H1 (cell line): ENCODE measurements around the gene KARS1. TPM values are rescaled to one million over a fixed set of nuclear protein-coding genes. Genes with fewer than 3 reads are reported as not detected.

ENCODE experiments used
- CTCF ChIA-PET: fragments of 300-600 bp; sonication (Branson Sonifier 250); formaldehyde crosslinking; loops from one replicate; lab custom pipeline; 2021; ENCODE audit not compliant: partially characterized antibody; lab: Charles Lee
- POLR2A ChIA-PET: fragments of 300-600 bp; sonication (Branson Sonifier 250); formaldehyde crosslinking; loops from one replicate; lab custom pipeline; 2021; ENCODE audit warnings: inconsistent platforms; ENCODE audit not compliant: partially characterized antibody; lab: Charles Lee
- DNase-seq, 2 experiments: peaks; one replicate each; pipeline versions ENCODE4 v3.0.0 to v3.0.0-alpha.2; 2010 to 2022; ENCODE audit warnings: low spot score in 2 of 2, low read depth in 1 of 2, mixed read lengths in 1 of 2
- FAIRE-seq: peaks from 2 replicates; lab custom pipeline; 2011; peaks lifted over from hg19 to GRCh38; lab: Jason Lieb, UNC
- H2AFZ ChIP-seq: 2 replicates; pipeline ENCODE4 v1.8.1; 2012; ENCODE audit warnings: low read length, inconsistent platforms
- H2AK5ac ChIP-seq: 2 replicates; pipeline ENCODE4 v1.6.1; 2013; ENCODE audit warnings: low read depth, low read length
- H2BK120ac ChIP-seq: replicated peaks from 2 replicates; pipeline ENCODE3; 2013; ENCODE audit warnings: low read depth, low read length, inconsistent platforms
- H2BK12ac ChIP-seq: 2 replicates; pipeline ENCODE4 v1.6.1; 2013; ENCODE audit warnings: low read depth, low read length
- H2BK15ac ChIP-seq: 2 replicates; pipeline ENCODE4 v1.6.1; 2013; ENCODE audit warnings: low read length
- H2BK20ac ChIP-seq: 2 replicates; pipeline ENCODE4 v1.6.1; 2013; ENCODE audit warnings: low read length
- H2BK5ac ChIP-seq: 2 replicates; pipeline ENCODE4 v1.6.1; 2013; ENCODE audit warnings: low read depth, low read length
- H3K14ac ChIP-seq: 2 replicates; pipeline ENCODE4 v1.6.1; 2013; ENCODE audit warnings: inconsistent platforms; ENCODE audit not compliant: insufficient read length
- H3K18ac ChIP-seq: 2 replicates; pipeline ENCODE4 v1.6.1; 2013; ENCODE audit warnings: low read length; ENCODE audit errors: extremely low read depth
- H3K23ac ChIP-seq: 2 replicates; pipeline ENCODE4 v1.6.1; 2013; ENCODE audit warnings: inconsistent platforms; ENCODE audit not compliant: insufficient read length
- H3K23me2 ChIP-seq: 2 replicates; pipeline ENCODE4 v1.6.1; 2013; ENCODE audit warnings: low read depth, low read length
- H3K27ac ChIP-seq: 2 replicates; pipeline ENCODE4 v1.6.1; 2011; ENCODE audit warnings: low read depth, low read length, inconsistent platforms
- H3K27me3 ChIP-seq, 4 experiments: replicated peaks in 1 of 4; 1 replicate in 1 of 4; 2 replicates in 3 of 4; pipeline versions ENCODE4 v1.6.1 to v1.8.1; 2011 to 2013; ENCODE audit warnings: low read length in 3 of 4, mild to moderate bottlenecking in 3 of 4, inconsistent platforms in 2 of 4, mixed read lengths in 2 of 4, moderate library complexity in 1 of 4; ENCODE audit not compliant: control insufficient read depth in 3 of 4, insufficient read depth in 3 of 4; ENCODE audit errors: extremely low read depth in 1 of 4
- H3K36me3 ChIP-seq, 4 experiments: 2 replicates each; pipeline versions ENCODE4 v1.6.1 to v1.8.1; 2011 to 2013; ENCODE audit warnings: mild to moderate bottlenecking in 4 of 4, low read length in 3 of 4, moderate library complexity in 2 of 4, control low read depth in 1 of 4, inconsistent platforms in 1 of 4; ENCODE audit not compliant: insufficient read depth in 4 of 4, control insufficient read depth in 2 of 4
- H3K4ac ChIP-seq: replicated peaks from 2 replicates; pipeline ENCODE3; 2013; ENCODE audit warnings: low read length, low read depth, mixed read lengths, inconsistent platforms; ENCODE audit not compliant: insufficient read length
- H3K4me1 ChIP-seq, 4 experiments: replicated peaks in 1 of 4; 1 replicate in 1 of 4; 2 replicates in 3 of 4; pipeline versions ENCODE4 v1.6.1 to v1.8.1; 2011 to 2013; ENCODE audit warnings: low read length in 3 of 4, inconsistent platforms in 2 of 4, mixed read lengths in 1 of 4; ENCODE audit not compliant: insufficient read depth in 4 of 4, control insufficient read depth in 3 of 4
- H3K4me2 ChIP-seq, 2 experiments: 2 replicates each; pipeline versions ENCODE4 v1.6.1 to v1.8.1; 2011 to 2013; ENCODE audit warnings: low read depth in 2 of 2, low read length in 2 of 2, control low read depth in 1 of 2, inconsistent platforms in 1 of 2, mild to moderate bottlenecking in 1 of 2; ENCODE audit not compliant: insufficient read depth in 1 of 2
- H3K4me3 ChIP-seq, 4 experiments: fragments of 200-600, 300-600 bp in 1 of 4; sonication (generic), shearing (Covaris generic), sonication (Bioruptor Twin) in 1 of 4; 2 replicates each; pipeline versions ENCODE4 v1.5.1 to v1.8.1; 2011 to 2016; ENCODE audit warnings: low read length in 4 of 4, low read depth in 3 of 4, control low read depth in 2 of 4, inconsistent platforms in 2 of 4, mild to moderate bottlenecking in 2 of 4, mixed read lengths in 1 of 4, moderate library complexity in 1 of 4; ENCODE audit not compliant: insufficient read depth in 2 of 4; ENCODE audit errors: extremely low read depth in 1 of 4
- H3K56ac ChIP-seq: replicated peaks from 2 replicates; pipeline ENCODE3; 2013; ENCODE audit warnings: low read depth, mild to moderate bottlenecking, mixed read lengths, low read length, inconsistent platforms; ENCODE audit not compliant: insufficient read length
- H3K79me1 ChIP-seq: 2 replicates; pipeline ENCODE4 v1.6.1; 2013; ENCODE audit warnings: low read depth, low read length, control low read depth
- H3K79me2 ChIP-seq, 2 experiments: 2 replicates each; pipeline versions ENCODE4 v1.6.1 to v1.8.1; 2012 to 2013; ENCODE audit warnings: low read length in 2 of 2, mild to moderate bottlenecking in 2 of 2, inconsistent platforms in 1 of 2; ENCODE audit not compliant: insufficient read depth in 2 of 2, control insufficient read depth in 1 of 2
- H3K9ac ChIP-seq, 4 experiments: replicated peaks in 1 of 4; 1 replicate in 1 of 4; 2 replicates in 3 of 4; pipeline versions ENCODE4 v1.6.1 to v1.8.1; 2011 to 2013; ENCODE audit warnings: low read depth in 3 of 4, low read length in 3 of 4, control low read depth in 2 of 4, mild to moderate bottlenecking in 2 of 4, moderate library complexity in 2 of 4, inconsistent platforms in 1 of 4; ENCODE audit errors: extremely low read depth in 1 of 4
- H3K9me3 ChIP-seq, 2 experiments: 2 replicates each; pipeline versions ENCODE4 v1.6.1 to v1.8.1; 2012 to 2013; ENCODE audit warnings: mild to moderate bottlenecking in 2 of 2, moderate library complexity in 2 of 2, control low read depth in 1 of 2, inconsistent platforms in 1 of 2, low read depth in 1 of 2, low read length in 1 of 2, mixed read lengths in 1 of 2; ENCODE audit not compliant: insufficient read depth in 2 of 2
- H4K20me1 ChIP-seq, 2 experiments: replicated peaks in 1 of 2; 2 replicates each; pipeline versions ENCODE3 to v1.8.1; 2011 to 2013; ENCODE audit warnings: inconsistent platforms in 2 of 2, low read length in 2 of 2, mild to moderate bottlenecking in 1 of 2; ENCODE audit not compliant: insufficient read depth in 2 of 2, control insufficient read depth in 1 of 2
- H4K5ac ChIP-seq: 2 replicates; pipeline ENCODE4 v1.6.1; 2013; ENCODE audit warnings: low read length, low read depth, mixed read lengths, inconsistent platforms; ENCODE audit not compliant: insufficient read length
- H4K8ac ChIP-seq: 2 replicates; pipeline ENCODE4 v1.8.0; 2013; ENCODE audit warnings: mild to moderate bottlenecking, moderate library complexity, low read length, inconsistent platforms; ENCODE audit not compliant: insufficient read depth; ENCODE audit errors: extremely low read depth
- H4K91ac ChIP-seq: replicated peaks from 2 replicates; pipeline ENCODE3; 2013; ENCODE audit warnings: low read length, mixed read lengths, inconsistent platforms; ENCODE audit not compliant: insufficient read length
- ATF3 ChIP-seq: IDR thresholded peaks from 2 replicates; pipeline ENCODE4 v1.6.1; 2011; ENCODE audit warnings: low read depth, mild to moderate bottlenecking, low read length; ENCODE audit not compliant: insufficient read depth
- E2F6 ChIP-seq: IDR thresholded peaks from 2 replicates; pipeline ENCODE4 v1.6.1; 2012; ENCODE audit warnings: inconsistent platforms
- KDM1A ChIP-seq: fragments of 200-600, 300-600 bp; sonication (generic); IDR thresholded peaks from 2 replicates; pipeline ENCODE4 v1.7.1; 2016; ENCODE audit warnings: mild to moderate bottlenecking, low read length, borderline replicate concordance
- RAD21 ChIP-seq, 2 experiments: IDR thresholded peaks in 1 of 2; conservative IDR thresholded peaks in 1 of 2; 2 replicates each; pipeline ENCODE4 v1.6.1; 2011; ENCODE audit warnings: low read depth in 2 of 2, low read length in 2 of 2, improper control_type of control experiment in 1 of 2, inconsistent platforms in 1 of 2, mild to moderate bottlenecking in 1 of 2, moderate library complexity in 1 of 2
- RXRA ChIP-seq: IDR thresholded peaks from 2 replicates; pipeline ENCODE4 v1.6.1; 2011; ENCODE audit warnings: low read depth, mild to moderate bottlenecking, low read length, moderate library complexity; ENCODE audit not compliant: insufficient read depth
- SIRT6 ChIP-seq: IDR thresholded peaks from one replicate; pipeline ENCODE4 v1.7.1; 2012; ENCODE audit warnings: low read length, inconsistent platforms
- SIX5 ChIP-seq: IDR thresholded peaks from 2 replicates; pipeline ENCODE4 v1.6.1; 2011; ENCODE audit warnings: mild to moderate bottlenecking, low read depth, low read length
- polyA plus RNA-seq, 7 experiments: library from polyadenylated mRNA; depleted of rRNA in 3 of 7; stranded (reverse) in 5 of 7; unstranded in 2 of 7; fragments of >200 nt in 5 of 7; fragments of 200-250 nt in 2 of 7; gene quantifications; 1 replicate in 5 of 7; 2 replicates in 1 of 7; 4 replicates in 1 of 7; pipeline versions ENCODE4 v1.2.1 to v1.2.3, GENCODE V29; 2011 to 2013; ENCODE audit warnings: missing spikeins in 2 of 7, mixed read lengths in 2 of 7
- total RNA-seq: library from RNA; stranded (reverse); fragmentation: NEBNext Ultra II Directional; extraction: Animal tissue kit (Norgen Biotek cat#: 25700); gene quantifications from 2 replicates; pipeline ENCODE4 v1.2.1, GENCODE V29; 2021

Gene KARS1
- total and polyA plus RNA-seq, 2 of the 8 experiments (the other 6 are each of a cell fraction or from before 2014, with no cell fraction given) = 97.5 to 221 TPM

GRCh38 chr16:75687361-75687760 is 39.9 kb upstream of the KARS1 start:
- Histone ChIP-seq H3K56ac (no peak overlapping the region), H3K4me2 (no peak overlapping the region), H2AFZ (no peak overlapping the region), H3K27me3 (no peaks in the 10 kb centered on the region), H2BK120ac (no peak overlapping the region), H3K79me2 (no peaks in the 10 kb centered on the region), H2BK5ac (no peak overlapping the region), H4K91ac (no peak overlapping the region), H3K36me3 (no peaks in the 10 kb centered on the region), H3K4me3 (no peak overlapping the region), H3K9ac (no peak overlapping the region), H3K27ac (no peak overlapping the region), H4K20me1 (no peaks in the 10 kb centered on the region), H2AK5ac (no peak overlapping the region), H4K5ac (no peak overlapping the region), H3K14ac (no peak overlapping the region), H2BK12ac (no peak overlapping the region), H4K8ac (no peak overlapping the region), H2BK20ac (no peak overlapping the region), H3K4ac (no peak overlapping the region), H3K79me1 (no peaks in the 10 kb centered on the region), H3K4me1 (no peaks in the 10 kb centered on the region), H3K9me3 (peaks cover 32 to 39% of the 10 kb centered on the region in 2 experiments), H3K18ac (no peak overlapping the region), H3K23ac (no peak overlapping the region), H2BK15ac (no peak overlapping the region), H3K23me2 (peaks cover 2% of the 10 kb centered on the region; the same call in 1 of the 2 replicates)
- ChIA-PET POLR2A (no interaction called here), CTCF (no interaction called here)
- TF ChIP-seq RXRA = no peak
- TF ChIP-seq RAD21 (IDR thresholded peaks at IDR 0.05 in 1 of 2, conservative IDR thresholded peaks at IDR 0.05 in 1 of 2; ENCODE audit: low read depth in 2 of 2, low read length in 2 of 2) = no peak
- no peak for TF ChIP-seq KDM1A
- no peak for TF ChIP-seq SIRT6
- no peak for TF ChIP-seq E2F6
- no peak for TF ChIP-seq ATF3
- no peak for TF ChIP-seq SIX5
- FAIRE-seq = no peak
- DNase-seq = no peak
